H7 (cell line): ENCODE data around the gene DNAJC27. TPM values are rescaled to one million over a fixed set of nuclear protein-coding genes. Genes with fewer than 3 reads are reported as not detected.

Experiments
- DNase-seq: peaks from one replicate; pipeline ENCODE4 v3.0.0; 2012
- H3K27me3 ChIP-seq: 2 replicates; pipeline ENCODE4 v1.6.0; 2011; ENCODE audit warnings: mild to moderate bottlenecking, low read length; ENCODE audit not compliant: control insufficient read depth, insufficient read depth
- H3K36me3 ChIP-seq: replicated peaks from 2 replicates; pipeline ENCODE4 v1.5.1; 2011; ENCODE audit warnings: low read length; ENCODE audit not compliant: control insufficient read depth, insufficient read depth
- H3K4me3 ChIP-seq: 2 replicates; pipeline ENCODE4 v1.5.1; 2011; ENCODE audit warnings: low read depth, mild to moderate bottlenecking, control low read depth, low read length, moderate library complexity; ENCODE audit not compliant: insufficient read depth
- total RNA-seq: library from RNA; depleted of rRNA; stranded (reverse); fragments of >200 nt; shearing (Covaris generic); gene quantifications from 2 replicates; pipeline ENCODE4 v1.2.3, GENCODE V29; 2014

DNAJC27 gene
- total RNA-seq, 1 experiment from 2014 or later = 2.7 TPM

- no peak for DNase-seq
- no peaks in the 10 kb centered on the region for H3K27me3 ChIP-seq
- peaks cover 9% of the 10 kb centered on the region for H3K36me3 ChIP-seq
- H3K4me3 ChIP-seq = no peak overlapping the region
These were observed 16.5 kb downstream of the DNAJC27 start for GRCh38 chr2:24955232-24955631.

- Histone ChIP-seq H3K36me3 (peaks cover 6% of the 10 kb centered on the region), H3K27me3 (no peaks in the 10 kb centered on the region), H3K4me3 (no peak overlapping the region)
- no peak for DNase-seq
These were observed 21.7 kb downstream of the DNAJC27 start for GRCh38 chr2:24950102-24950501.

GRCh38 chr2:24948506-24948905 lies 23.2 kb downstream of the DNAJC27 start:
- no peaks in the 10 kb centered on the region for H3K27me3 ChIP-seq
- no peak overlapping the region for H3K4me3 ChIP-seq
- DNase-seq = no peak
- peaks cover 6% of the 10 kb centered on the region for H3K36me3 ChIP-seq

- no peak for DNase-seq
- Histone ChIP-seq H3K4me3 (no peak overlapping the region), H3K27me3 (no peaks in the 10 kb centered on the region), H3K36me3 (peaks cover 6% of the 10 kb centered on the region)
These were observed 24.1 kb downstream of the DNAJC27 start for GRCh38 chr2:24947561-24948157.

- H3K36me3 ChIP-seq = peaks cover 6% of the 10 kb centered on the region
- no peak for DNase-seq
- no peaks in the 10 kb centered on the region for H3K27me3 ChIP-seq
- no peak overlapping the region for H3K4me3 ChIP-seq
These were observed 25.8 kb downstream of the DNAJC27 start for GRCh38 chr2:24945907-24946306.

- Histone ChIP-seq H3K4me3 (no peak overlapping the region), H3K36me3 (peaks cover 6% of the 10 kb centered on the region), H3K27me3 (no peaks in the 10 kb centered on the region)
- no peak for DNase-seq
These were observed 28.2 kb downstream of the DNAJC27 start for GRCh38 chr2:24943427-24944053.

GRCh38 chr2:24939353-24939752 lies 32.4 kb downstream of the DNAJC27 start:
- Histone ChIP-seq H3K27me3 (no peaks in the 10 kb centered on the region), H3K36me3 (no peaks in the 10 kb centered on the region), H3K4me3 (no peak overlapping the region)
- no peak for DNase-seq

- H3K27me3 ChIP-seq = no peaks in the 10 kb centered on the region
- H3K4me3 ChIP-seq = no peak overlapping the region
- no peak for DNase-seq
- H3K36me3 ChIP-seq = no peaks in the 10 kb centered on the region
These were observed 34.5 kb downstream of the DNAJC27 start for GRCh38 chr2:24937236-24937635.

- H3K36me3 ChIP-seq = no peaks in the 10 kb centered on the region
- H3K4me3 ChIP-seq = no peak overlapping the region
- no peaks in the 10 kb centered on the region for H3K27me3 ChIP-seq
- DNase-seq = no peak
These were observed 36.6 kb downstream of the DNAJC27 start for GRCh38 chr2:24935145-24935544.

- Histone ChIP-seq H3K4me3 (no peak overlapping the region), H3K27me3 (no peaks in the 10 kb centered on the region), H3K36me3 (no peaks in the 10 kb centered on the region)
- DNase-seq = no peak
These were observed 39.0 kb downstream of the DNAJC27 start for GRCh38 chr2:24932715-24933114.

- DNase-seq = no peak
- Histone ChIP-seq H3K4me3 (no peak overlapping the region), H3K27me3 (peaks cover 2% of the 10 kb centered on the region; the same call in 1 of the 2 replicates)
These were observed 41.0 kb downstream of the DNAJC27 start for GRCh38 chr2:24930768-24931167.

GRCh38 chr2:24929230-24929629 lies 42.5 kb downstream of the DNAJC27 start:
- Histone ChIP-seq H3K36me3 (no peaks in the 10 kb centered on the region), H3K4me3 (no peak overlapping the region), H3K27me3 (peaks cover 2% of the 10 kb centered on the region; the same call in 1 of the 2 replicates)
- DNase-seq = peak; percentile 12

More at GRCh38 chr2:24930768-24931167, 41.0 kb downstream of the DNAJC27 start:
- H3K36me3 ChIP-seq = no peaks in the 10 kb centered on the region

GRCh38 chr2:24928036-24928435 lies 43.7 kb downstream of the DNAJC27 start:
- no peaks in the 10 kb centered on the region for H3K36me3 ChIP-seq
- no peak overlapping the region for H3K4me3 ChIP-seq
- H3K27me3 ChIP-seq = peaks cover 2% of the 10 kb centered on the region; the same call in 1 of the 2 replicates
- DNase-seq = peak; percentile 59

GRCh38 chr2:24926602-24927252 lies 45.0 kb downstream of the DNAJC27 start:
- H3K4me3 ChIP-seq = no peak overlapping the region
- H3K36me3 ChIP-seq = no peaks in the 10 kb centered on the region
- H3K27me3 ChIP-seq = peaks cover 2% of the 10 kb centered on the region; the same call in 1 of the 2 replicates
- DNase-seq = peak; percentile 72

GRCh38 chr2:24926220-24926601 lies 45.5 kb downstream of the DNAJC27 start:
- no peak overlapping the region for H3K4me3 ChIP-seq
- peaks cover 2% of the 10 kb centered on the region; the same call in 1 of the 2 replicates for H3K27me3 ChIP-seq
- no peak for DNase-seq
- H3K36me3 ChIP-seq = no peaks in the 10 kb centered on the region
